GM12865 (cell line): ENCODE data around the gene PDCD10.

Experiments
- DNase-seq: peaks from one replicate; pipeline ENCODE4 v3.0.0; 2010; ENCODE audit warnings: low read depth
- H3K4me3 ChIP-seq: 2 replicates; pipeline ENCODE4 v1.5.1; 2011; ENCODE audit warnings: mild to moderate bottlenecking, low read depth, low read length, control low read depth
- CTCF ChIP-seq: IDR thresholded peaks from 2 replicates; pipeline ENCODE4 v1.5.1; 2011; ENCODE audit warnings: low read length, control low read depth, low read depth, inconsistent platforms; ENCODE audit not compliant: insufficient read depth; ENCODE audit errors: missing control alignments

The PDCD10 gene

GRCh38 chr3:167743799-167744198, 9.1 kb upstream of the PDCD10 start:
- no peak overlapping the region for H3K4me3 ChIP-seq
- no peak for DNase-seq
- TF ChIP-seq CTCF, result no peak

GRCh38 chr3:167742338-167742737, 7.6 kb upstream of the PDCD10 start:
- no peak for TF ChIP-seq CTCF
- no peak for DNase-seq
- H3K4me3 ChIP-seq, result no peak overlapping the region

- DNase-seq, result peak; percentile 57
- peak; percentile 41 for TF ChIP-seq CTCF
- H3K4me3 ChIP-seq, result no peak overlapping the region
Observed at GRCh38 chr3:167740961-167741587, 6.4 kb upstream of the PDCD10 start.

GRCh38 chr3:167739190-167739810, 4.6 kb upstream of the PDCD10 start:
- no peak for DNase-seq
- no peak for TF ChIP-seq CTCF
- no peak overlapping the region for H3K4me3 ChIP-seq

GRCh38 chr3:167738037-167738436, 3.3 kb upstream of the PDCD10 start:
- H3K4me3 ChIP-seq, result no peak overlapping the region
- no peak for TF ChIP-seq CTCF
- no peak for DNase-seq

GRCh38 chr3:167736997-167737396, 2.3 kb upstream of the PDCD10 start:
- no peak for TF ChIP-seq CTCF
- DNase-seq, result no peak
- H3K4me3 ChIP-seq, result no peak overlapping the region

- no peak for DNase-seq
- peak overlapping the region; percentile 87 for H3K4me3 ChIP-seq
- no peak for TF ChIP-seq CTCF
Observed at GRCh38 chr3:167736264-167736787, 1.6 kb upstream of the PDCD10 start.
